HG03378 (cell line): ENCODE measurements around the gene LGALS13.
"Not testable (repeated sequence)": the region's sequence is repeated elsewhere in the genome, so short reads cannot be mapped to it uniquely, and the experiment has no call there.

Experiments used
- ATAC-seq: cut with Tn5 transposase; IDR thresholded peaks from one replicate; pipeline ENCODE4 v1.9.1; 2021; ENCODE audit warnings: mild to moderate bottlenecking, moderate library complexity; ENCODE audit not compliant: unreplicated experiment

Gene LGALS13

GRCh38 chr19:39613597-39613996, 11.3 kb downstream of the LGALS13 start:
- no peak for ATAC-seq

DNA sequence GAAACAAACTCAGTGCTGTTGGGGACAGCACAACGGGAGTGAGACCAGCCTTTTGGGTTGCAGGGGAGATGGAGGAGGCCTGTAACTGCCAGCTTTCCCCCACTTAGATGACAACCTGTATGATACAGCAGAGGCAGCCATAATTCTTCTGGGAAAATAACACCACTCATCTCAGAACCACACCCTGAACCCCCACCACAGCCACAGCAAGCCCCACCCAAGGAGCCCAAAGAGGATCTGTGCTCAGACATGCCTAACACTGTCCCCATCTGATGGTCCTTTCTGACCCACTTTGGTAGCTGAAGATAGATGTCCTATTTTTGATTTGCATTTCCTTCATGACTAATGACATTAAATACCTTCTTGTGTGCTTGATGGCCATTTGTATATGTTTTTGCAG, 15.4 kb downstream of the LGALS13 start:
- ATAC-seq = no peak

DNA sequence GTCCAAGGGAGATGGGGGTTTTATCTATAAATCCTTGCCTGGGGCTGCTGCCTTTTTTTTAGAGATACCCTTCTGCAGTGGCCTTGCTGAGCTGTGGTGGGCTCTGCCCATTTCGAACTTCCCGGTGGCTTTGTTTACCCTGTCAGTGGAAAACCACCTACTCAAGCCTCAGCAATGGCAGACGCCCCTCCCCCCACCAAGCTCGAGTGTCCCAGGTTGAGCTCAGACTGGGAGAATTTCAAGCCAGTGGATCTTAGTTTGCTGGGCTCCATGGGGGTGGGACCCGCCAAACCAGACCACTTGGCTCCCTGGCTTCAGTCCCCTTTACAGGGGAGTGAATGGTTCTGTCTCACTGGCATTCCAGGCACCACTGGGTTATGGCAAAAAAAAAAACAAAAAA, 21.6 kb downstream of the LGALS13 start:
- ATAC-seq = no peak

DNA sequence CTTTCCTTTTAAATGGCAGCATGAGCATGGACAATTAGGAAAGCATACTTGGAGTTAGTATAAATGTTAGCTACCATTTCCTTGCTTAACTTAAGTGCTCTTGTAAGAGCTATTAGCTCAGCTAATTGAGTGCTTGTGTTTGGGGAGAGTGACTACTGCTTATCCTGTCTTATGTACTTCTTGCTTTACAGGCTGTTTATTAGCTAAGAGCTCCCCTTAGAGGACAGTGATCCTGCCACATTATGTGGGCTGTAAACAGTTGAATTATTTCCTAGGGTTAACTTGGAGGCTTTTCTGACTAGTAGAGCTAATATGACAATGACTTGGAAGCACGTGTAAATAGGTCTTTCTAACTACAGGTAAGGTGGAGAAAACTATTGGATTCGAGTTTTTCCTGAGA, 25.3 kb downstream of the LGALS13 start:
- ATAC-seq = not testable (repeated sequence)

GRCh38 chr19:39631178-39631577, 28.9 kb downstream of the LGALS13 start:
- no peak for ATAC-seq

GRCh38 chr19:39631626-39632025, 29.3 kb downstream of the LGALS13 start:
- no peak for ATAC-seq

DNA sequence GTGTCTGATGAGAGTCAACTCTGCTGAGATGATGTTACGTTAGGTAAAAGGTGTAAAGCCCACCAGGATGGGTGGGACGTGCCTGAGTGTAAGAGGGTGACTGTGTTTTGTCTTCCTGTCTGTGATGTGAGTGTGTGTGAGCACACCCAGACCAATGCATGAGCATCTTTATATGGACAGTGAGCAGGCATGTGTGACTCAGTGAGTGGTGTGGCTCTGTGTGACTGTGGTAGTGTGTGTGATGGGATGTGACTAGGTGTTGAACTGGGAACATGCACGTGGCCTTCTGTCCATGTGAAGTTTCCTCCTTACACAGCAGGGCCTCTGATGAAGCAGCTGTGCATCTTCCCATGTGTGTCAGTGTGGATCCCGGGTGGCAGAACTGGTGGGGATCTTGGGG, 35.6 kb downstream of the LGALS13 start:
- ATAC-seq = no peak

GRCh38 chr19:39641773-39642172, 39.4 kb downstream of the LGALS13 start:
- ATAC-seq = no peak

DNA sequence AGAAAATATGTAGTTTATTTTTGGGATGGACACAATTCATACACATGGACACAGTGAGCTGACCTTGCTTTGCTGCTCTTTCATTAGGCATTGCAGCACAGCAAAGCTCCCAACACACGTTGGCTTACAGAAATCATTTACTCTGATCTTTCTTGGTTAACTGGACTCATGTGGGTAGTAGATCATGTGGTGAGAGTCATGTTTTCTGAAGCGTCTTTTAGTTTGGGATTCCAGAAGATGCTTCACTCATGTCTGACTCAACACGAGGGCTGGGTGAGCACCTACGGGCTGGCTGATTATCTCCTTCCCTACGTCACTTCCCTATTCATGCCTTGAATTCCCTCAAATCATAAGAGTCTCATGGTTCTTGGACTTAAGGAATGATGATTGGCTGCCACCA, 41.3 kb downstream of the LGALS13 start:
- ATAC-seq = no peak

DNA sequence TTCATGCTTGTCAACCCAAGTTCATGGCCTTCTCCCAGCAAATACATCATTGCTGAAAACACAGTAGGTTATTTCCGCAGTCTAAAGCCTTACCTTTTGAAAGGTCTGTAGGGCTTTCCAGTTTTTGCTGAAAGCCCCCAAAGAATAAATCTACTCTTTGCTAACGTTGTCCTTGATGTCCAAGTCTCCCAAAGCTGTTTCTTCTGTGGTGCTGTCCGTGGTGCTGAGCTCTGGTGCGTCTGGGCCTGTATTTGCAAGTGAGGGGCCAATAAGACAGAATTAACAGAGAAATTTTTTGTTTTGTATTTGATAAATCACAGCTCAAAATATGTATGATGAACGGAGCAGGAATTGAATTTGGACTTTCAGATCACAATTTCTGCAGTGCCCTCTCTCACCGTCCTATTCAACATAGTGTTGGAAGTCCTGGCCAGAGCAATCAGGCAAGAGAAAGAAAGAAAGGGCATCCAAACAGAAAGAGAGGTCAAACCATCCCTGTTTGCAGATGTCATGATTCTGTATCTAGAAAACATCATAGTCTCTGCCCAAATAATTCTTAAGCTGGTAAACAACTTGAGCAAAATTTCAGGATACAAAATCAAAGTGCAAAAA, 43.6 kb downstream of the LGALS13 start:
- no peak for ATAC-seq

- no peak for ATAC-seq
Measured at GRCh38 chr19:39647918-39648317, 45.6 kb downstream of the LGALS13 start.

DNA sequence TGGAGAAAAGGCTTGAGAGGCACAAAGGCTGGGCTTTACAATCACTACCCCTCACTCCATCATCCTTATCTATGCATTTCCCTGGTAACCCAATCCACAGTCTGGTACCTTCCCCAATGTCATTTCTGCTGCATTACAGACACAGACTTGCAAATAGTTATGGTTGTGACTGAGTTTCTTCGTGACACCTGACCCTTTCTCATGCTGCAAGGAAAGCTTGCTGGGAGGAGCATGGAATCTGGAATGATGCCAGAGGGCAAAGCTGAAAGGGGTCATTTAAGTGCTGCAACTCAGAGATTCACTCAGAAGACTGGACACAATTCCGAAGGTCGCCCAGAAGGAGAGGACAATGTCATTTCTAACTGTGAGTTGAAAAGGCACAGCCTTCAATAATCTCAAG, 53.3 kb downstream of the LGALS13 start, which contains the start of gene LGALS16:
Gene LGALS16, plus strand, starts transcription at position 301 of the 400 bp plus-strand sequence. Its CDS starts 49 bp downstream, at position 350.
- no peak for ATAC-seq
